HepG2 (cell line): ENCODE measurements around the gene CIROP.
"Not testable (repeated sequence)": the region's sequence is repeated elsewhere in the genome, so short reads cannot be mapped to it uniquely, and the experiment has no call there.

Experiments used
- E2F2 ChIP-seq: sonication (generic); formaldehyde crosslinking; IDR thresholded peaks from 2 replicates; pipeline ENCODE4 v1.4.0; 2020; ENCODE audit warnings: missing genetic modification reagents, borderline replicate concordance
- MXI1 ChIP-seq: IDR thresholded peaks from 3 replicates; pipeline ENCODE4 v1.6.1; 2012; ENCODE audit warnings: low read depth, low read length, inconsistent platforms, borderline replicate concordance
- POLR2AphosphoS5 ChIP-seq: IDR thresholded peaks from 2 replicates; pipeline ENCODE4 v1.6.1; 2012; ENCODE audit warnings: low read depth, low read length
- TFAP4 ChIP-seq: sonication (generic); IDR thresholded peaks from 2 replicates; pipeline ENCODE4 v1.6.1; 2016; ENCODE audit warnings: low read depth, borderline replicate concordance
- ZBTB26 ChIP-seq: IDR thresholded peaks from 2 replicates; pipeline ENCODE4 v1.6.1; 2016; ENCODE audit warnings: missing compliant biosample characterization, missing genetic modification reagents, borderline replicate concordance
- ZNF20 ChIP-seq: sonication (generic); formaldehyde crosslinking; IDR thresholded peaks from 2 replicates; pipeline ENCODE4 v1.4.0; 2020; ENCODE audit warnings: mild to moderate bottlenecking, moderate library complexity, missing genetic modification reagents
- ZNF207 ChIP-seq: fragments of 450-650 bp; IDR thresholded peaks from 2 replicates; pipeline ENCODE4 v1.6.1; 2016; ENCODE audit warnings: antibody characterized with exemption, borderline replicate concordance
- ZNF512B ChIP-seq: sonication (generic); formaldehyde crosslinking; IDR thresholded peaks from 2 replicates; pipeline ENCODE4 v1.5.1; 2020; ENCODE audit warnings: missing genetic modification reagents, mild to moderate bottlenecking, borderline replicate concordance

GRCh38 chr14:23108169-23108568 is 3.4 kb upstream of the CIROP start:
- TF ChIP-seq MXI1; E2F2 (CRISPR knock-in tag); ZNF207; ZBTB26; TFAP4; POLR2AphosphoS5; ZNF512B; ZNF20 (CRISPR knock-in tag): not testable (repeated sequence)
